HG02970 (cell line): ENCODE measurements around the gene QRFP.
"Not testable (repeated sequence)": the region's sequence is repeated elsewhere in the genome, so short reads cannot be mapped to it uniquely, and the experiment has no call there.

Source experiments
- ATAC-seq: cut with Tn5 transposase; IDR thresholded peaks from one replicate; pipeline ENCODE4 v1.9.1; 2021; ENCODE audit warnings: mild to moderate bottlenecking, moderate library complexity, moderate number of reproducible peaks; ENCODE audit not compliant: unreplicated experiment, low FRiP score

QRFP gene

GRCh38 chr9:130920762-130921299 is 24.2 kb upstream of the QRFP start:
- ATAC-seq, result no peak

- ATAC-seq, result no peak
Observed at GRCh38 chr9:130920233-130920632, 23.6 kb upstream of the QRFP start.

GRCh38 chr9:130919559-130920145 is 23.0 kb upstream of the QRFP start:
- no peak for ATAC-seq

GRCh38 chr9:130918826-130919558 is 22.4 kb upstream of the QRFP start:
- ATAC-seq, result no peak

- ATAC-seq, result no peak
Observed at GRCh38 chr9:130918101-130918825, 21.7 kb upstream of the QRFP start.

- ATAC-seq, result no peak
Observed at GRCh38 chr9:130917168-130917960, 20.8 kb upstream of the QRFP start.

- no peak for ATAC-seq
Observed at GRCh38 chr9:130915096-130915447, 18.5 kb upstream of the QRFP start.

GRCh38 chr9:130914417-130915095 is 17.9 kb upstream of the QRFP start:
- no peak for ATAC-seq

- no peak for ATAC-seq
Observed at GRCh38 chr9:130913599-130914416, 17.2 kb upstream of the QRFP start.

GRCh38 chr9:130912932-130913598 is 16.5 kb upstream of the QRFP start:
- ATAC-seq, result no peak

GRCh38 chr9:130911254-130912049 is 14.8 kb upstream of the QRFP start:
- ATAC-seq, result no peak

GRCh38 chr9:130910670-130911069 is 14.1 kb upstream of the QRFP start:
- not testable (repeated sequence) for ATAC-seq

GRCh38 chr9:130910041-130910440 is 13.4 kb upstream of the QRFP start:
- ATAC-seq, result not testable (repeated sequence)

- ATAC-seq, result no peak
Observed at GRCh38 chr9:130908878-130909355, 12.3 kb upstream of the QRFP start.

GRCh38 chr9:130908146-130908877 is 11.7 kb upstream of the QRFP start:
- no peak for ATAC-seq

- ATAC-seq, result no peak
Observed at GRCh38 chr9:130906735-130907416, 10.3 kb upstream of the QRFP start.
